GM18951 (cell line): ENCODE data around the gene SMAD9.
"Not testable (repeated sequence)": the region's sequence is repeated elsewhere in the genome, so short reads cannot be mapped to it uniquely, and the experiment has no call there.

Experiments
- POLR2A ChIP-seq: IDR thresholded peaks from 4 replicates; pipeline ENCODE4 v1.6.1; 2011; ENCODE audit warnings: mild to moderate bottlenecking; ENCODE audit not compliant: insufficient read length, insufficient read depth; ENCODE audit errors: extremely low read depth
- in situ Hi-C: fragments of 300-500 bp; cut with MboI; formaldehyde crosslinking; loops from one replicate; pipeline ENCODE4 v1.12.0; 2022; ENCODE audit warnings: low sequenced_read_pairs, mixed read lengths, inconsistent platforms; ENCODE audit not compliant: unreplicated experiment

SMAD9 gene

GRCh38 chr13:36897054-36897616 is 22.9 kb downstream of the SMAD9 start:
- no peak for TF ChIP-seq POLR2A
- in situ Hi-C loops = no loop called here

DNA sequence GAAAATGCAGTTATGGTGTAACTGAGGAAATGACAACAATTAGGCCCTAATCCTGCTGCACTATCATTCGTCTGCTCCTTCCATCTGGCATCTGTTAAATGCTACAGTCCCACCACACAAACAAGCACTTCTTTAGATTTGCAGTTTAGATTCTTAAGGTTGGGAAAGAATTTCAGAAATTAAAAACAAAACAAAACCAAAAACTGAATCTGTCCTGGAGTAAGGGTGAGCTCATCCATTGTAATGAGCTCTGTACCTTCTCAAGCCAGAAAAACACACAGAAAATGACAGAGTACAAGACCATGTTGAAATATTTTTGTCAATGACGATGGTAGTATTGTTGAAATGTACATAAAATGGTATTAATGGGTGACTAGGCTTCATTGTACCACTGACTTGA is 28.3 kb downstream of the SMAD9 start:
- in situ Hi-C loops = no loop called here
- no peak for TF ChIP-seq POLR2A

DNA sequence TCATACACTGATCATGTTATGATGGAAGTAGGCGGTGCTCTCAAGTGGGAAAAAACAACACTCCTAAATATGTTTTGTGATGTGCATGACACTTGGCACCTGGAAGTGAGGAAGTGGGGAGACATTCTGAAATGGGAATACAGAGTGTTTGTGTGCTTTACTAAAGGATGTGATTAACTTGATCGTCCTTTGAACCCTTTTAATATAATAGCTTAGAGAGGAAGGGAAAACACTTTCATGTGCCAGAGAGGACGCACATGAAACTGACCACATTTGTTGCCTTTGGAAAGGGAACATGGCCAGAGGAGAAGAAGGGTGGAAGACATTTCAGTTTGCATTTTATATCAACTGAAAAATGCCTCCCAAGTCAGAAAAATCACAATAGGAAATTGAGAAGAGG is 31.4 kb downstream of the SMAD9 start:
- in situ Hi-C loops = no loop called here
- no peak for TF ChIP-seq POLR2A

DNA sequence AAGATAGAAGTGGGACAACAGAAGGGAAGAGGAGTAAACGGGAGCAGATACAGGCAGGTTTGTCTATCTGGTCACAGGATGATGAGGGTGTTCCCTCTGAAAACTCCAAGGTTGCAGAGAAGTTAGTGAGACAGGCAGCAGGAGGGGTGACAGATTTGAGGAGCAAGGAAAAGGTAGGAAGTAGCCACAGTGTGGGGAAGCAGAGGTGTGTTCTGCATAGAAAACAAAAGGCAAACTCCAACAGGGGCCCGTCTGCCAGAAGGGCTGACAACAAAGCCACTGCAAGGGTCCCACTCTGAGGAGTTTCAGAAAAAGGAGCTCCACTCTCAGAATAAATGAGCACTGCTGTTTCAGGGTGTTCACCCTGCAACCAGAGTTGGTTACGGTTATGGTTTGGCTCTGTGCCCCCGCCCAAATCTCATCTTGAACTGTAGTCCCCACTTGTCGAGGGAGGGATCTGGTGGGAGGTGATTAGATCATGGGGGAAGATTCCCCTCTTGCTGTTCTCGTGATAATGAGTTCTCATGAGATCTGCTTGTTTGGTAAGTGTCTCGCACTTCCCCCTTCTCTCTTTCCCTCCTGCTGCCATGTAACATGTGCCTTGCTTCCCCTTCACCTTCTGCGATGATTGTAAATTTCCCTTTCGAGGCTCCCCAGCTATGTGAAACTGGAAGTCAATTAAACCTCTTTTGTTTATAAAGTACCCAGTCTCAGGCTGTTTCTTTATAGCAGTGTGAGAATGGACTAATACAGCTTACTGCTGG is 32.1 kb downstream of the SMAD9 start:
- in situ Hi-C loops = no loop called here
- no peak for TF ChIP-seq POLR2A

GRCh38 chr13:36885901-36886300 is 34.1 kb downstream of the SMAD9 start:
- TF ChIP-seq POLR2A = no peak
- in situ Hi-C loops = no loop called here

DNA sequence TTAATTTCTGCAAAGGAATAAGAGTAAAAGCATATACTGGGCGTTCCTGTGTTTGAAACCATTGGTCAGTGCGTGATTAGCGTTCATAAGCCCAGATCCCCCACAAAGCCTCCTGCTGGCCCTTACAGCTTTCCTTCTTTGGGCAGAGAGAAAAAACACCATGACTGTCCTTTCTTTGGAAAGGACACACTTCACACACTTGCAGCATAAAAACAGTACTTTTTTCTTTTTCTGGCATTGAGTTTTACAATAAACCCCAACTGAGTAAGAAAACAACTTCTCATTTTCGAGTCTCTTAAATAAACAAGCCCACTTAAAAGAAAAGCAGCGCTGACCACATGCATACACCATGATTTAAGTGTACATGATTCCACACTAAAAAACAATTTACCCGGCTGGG is 35.8 kb downstream of the SMAD9 start:
- in situ Hi-C loops = no loop called here
- TF ChIP-seq POLR2A = no peak

DNA sequence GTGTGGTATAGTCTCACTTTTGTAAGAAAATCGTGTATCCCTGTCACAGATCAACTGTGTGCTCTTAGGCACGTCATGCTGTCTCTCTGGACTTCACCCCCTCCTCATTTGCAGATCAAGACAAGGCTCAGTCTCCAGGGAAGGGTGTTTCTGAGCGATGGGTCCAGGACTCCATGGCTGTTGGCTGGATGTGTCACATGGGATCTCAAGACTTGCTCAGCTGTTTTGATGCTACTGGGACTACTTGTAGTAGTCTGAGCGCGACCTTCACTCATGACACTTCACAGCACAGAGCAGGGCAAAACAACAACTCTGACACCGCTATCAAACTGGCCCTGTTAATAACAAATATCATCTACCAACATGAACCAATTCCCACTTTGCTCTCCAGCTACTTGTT is 36.2 kb downstream of the SMAD9 start:
- TF ChIP-seq POLR2A = no peak
- in situ Hi-C loops = no loop called here

GRCh38 chr13:36883392-36883791 is 36.6 kb downstream of the SMAD9 start:
- in situ Hi-C loops = not testable (repeated sequence)

DNA sequence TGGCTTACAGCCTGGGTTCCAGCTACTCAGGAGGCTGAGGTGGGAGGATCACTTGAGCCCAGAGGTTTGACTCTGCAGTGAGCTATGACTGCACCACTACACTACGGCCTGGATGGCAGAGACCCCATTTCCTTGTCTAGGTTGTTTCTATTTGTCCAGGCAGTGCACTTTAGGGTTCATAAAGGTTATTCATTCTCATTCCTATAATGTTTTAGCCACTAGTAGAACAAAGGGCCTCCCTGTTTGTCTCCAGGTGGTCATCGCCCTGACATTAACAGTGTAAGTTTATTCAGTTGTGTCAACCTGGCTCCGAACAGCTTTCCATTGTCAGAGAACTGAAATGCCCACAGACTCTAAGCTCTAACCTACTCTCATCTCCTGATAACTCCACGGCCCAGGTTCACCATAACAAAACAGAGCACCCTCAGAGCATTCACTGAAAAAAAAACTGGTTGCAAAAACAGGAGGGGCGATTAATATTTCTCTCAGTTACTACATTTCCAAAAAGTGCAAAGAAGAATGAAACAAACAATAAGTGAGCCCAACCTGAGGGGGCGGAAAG is 37.1 kb downstream of the SMAD9 start:
- no peak for TF ChIP-seq POLR2A
- in situ Hi-C loops = no loop called here

GRCh38 chr13:36880961-36881360 is 39.1 kb downstream of the SMAD9 start:
- no peak for TF ChIP-seq POLR2A
- in situ Hi-C loops = no loop called here

DNA sequence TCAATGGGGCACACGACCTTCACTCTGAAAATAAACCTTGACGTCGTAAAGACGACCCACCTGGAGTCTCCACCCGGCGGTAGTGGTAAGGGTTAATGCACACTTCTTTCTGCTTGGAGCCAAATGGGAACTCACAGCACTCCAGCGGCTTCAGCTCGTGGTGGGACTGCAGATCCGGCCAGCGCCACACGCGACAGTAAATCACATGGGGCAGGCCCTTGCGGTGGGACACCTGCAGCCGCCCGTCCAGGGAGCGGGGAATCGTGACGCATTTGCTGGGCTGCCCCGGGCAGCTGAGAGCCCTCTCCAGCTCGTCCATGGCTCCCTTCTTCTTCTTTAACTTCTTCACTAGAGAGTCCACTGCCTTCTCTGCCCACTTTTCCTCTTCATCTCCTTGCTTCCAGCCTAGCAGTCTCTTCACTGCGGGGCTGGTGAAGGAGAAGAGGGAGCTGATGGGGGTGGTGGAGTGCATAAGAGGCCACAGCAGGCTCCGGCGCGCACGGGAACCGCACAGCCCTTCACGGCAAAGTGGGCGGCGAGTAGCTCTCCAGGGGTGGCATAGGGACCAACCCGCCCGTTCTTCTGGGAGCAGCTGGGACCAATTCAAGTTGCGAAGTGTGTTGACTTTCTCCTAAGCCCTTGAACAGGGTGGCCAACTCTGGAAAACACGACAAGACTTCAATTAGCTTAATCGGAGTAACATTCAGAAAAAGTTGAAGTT is 40.7 kb downstream of the SMAD9 start:
- no peak for TF ChIP-seq POLR2A
- in situ Hi-C loops = no loop called here

DNA sequence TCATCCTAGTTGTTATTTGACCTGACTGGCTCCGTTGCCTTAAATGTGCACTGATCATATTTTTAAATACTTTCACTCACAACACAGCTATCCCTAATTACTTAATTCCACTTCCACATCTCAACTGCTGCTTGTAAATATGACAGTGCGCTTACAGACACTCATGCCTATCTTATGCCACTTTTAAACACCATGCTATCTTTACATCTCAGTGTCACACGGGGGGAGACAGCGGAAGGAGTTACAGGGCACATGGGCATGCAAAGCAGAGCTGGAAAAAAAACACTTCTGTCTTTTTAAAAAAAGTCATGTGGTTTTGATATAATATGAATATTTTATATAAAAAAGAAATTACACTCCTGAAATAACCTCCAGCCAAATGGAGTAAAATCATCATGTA is 44.1 kb downstream of the SMAD9 start:
- TF ChIP-seq POLR2A = no peak
- in situ Hi-C loops = no loop called here

GRCh38 chr13:36875431-36875830 is 44.6 kb downstream of the SMAD9 start:
- no peak for TF ChIP-seq POLR2A
- in situ Hi-C loops = no loop called here

DNA sequence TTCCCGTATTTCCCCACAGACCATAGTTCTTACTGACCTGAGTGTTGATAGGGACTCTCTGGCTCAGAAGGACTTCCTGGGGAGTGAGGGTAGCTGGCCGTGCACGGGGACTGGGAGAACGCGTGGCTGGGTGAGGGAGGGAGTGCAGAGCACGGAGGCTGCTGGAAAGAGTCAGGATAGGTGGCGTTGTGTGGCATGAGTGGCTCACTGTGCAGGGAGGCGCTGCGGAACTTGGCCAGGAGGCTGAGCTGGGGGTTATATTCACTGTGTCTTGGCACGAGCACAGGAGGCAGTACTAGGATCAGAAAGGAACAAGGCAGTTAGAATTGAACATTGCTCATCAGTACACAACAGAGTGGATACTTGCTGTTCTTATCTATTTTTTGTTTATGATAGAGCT is 47.4 kb downstream of the SMAD9 start:
- in situ Hi-C loops = no loop called here

GRCh38 chr13:36870050-36870692 is 49.9 kb downstream of the SMAD9 start:
- no peak for TF ChIP-seq POLR2A
- in situ Hi-C loops = no loop called here

More for the DNA sequence above, 47.4 kb downstream of the SMAD9 start:
- no peak for TF ChIP-seq POLR2A
